AG04449 (cell line): Measurements from ENCODE around the gene UNC5B.

ENCODE experiments used
- CTCF ChIA-PET: fragments of 350-600 bp; formaldehyde crosslinking; extraction: SDS; loops from one replicate; lab custom pipeline; 2021; ENCODE audit warnings: antibody characterized with exemption; lab: Yijun Ruan, JAX
- POLR2A ChIA-PET: fragments of 400-600, 350-600 bp; formaldehyde crosslinking; extraction: SDS; loops from one replicate; lab custom pipeline; 2020; ENCODE audit warnings: antibody characterized with exemption, inconsistent platforms; lab: Yijun Ruan, JAX
- DNase-seq: peaks from one replicate; pipeline ENCODE4 v3.0.0-alpha.2; 2010; ENCODE audit warnings: low read depth, low spot score
- H3K4me3 ChIP-seq: 2 replicates; pipeline ENCODE4 v1.5.1; 2011; ENCODE audit warnings: low read depth, mild to moderate bottlenecking, control low read depth, low read length
- CTCF ChIP-seq: IDR thresholded peaks from one replicate; pipeline ENCODE4 v1.5.1; 2011; ENCODE audit warnings: mild to moderate bottlenecking, moderate library complexity, low read length, control low read depth, inconsistent platforms; ENCODE audit not compliant: insufficient read depth; ENCODE audit errors: missing control alignments

UNC5B gene

DNA sequence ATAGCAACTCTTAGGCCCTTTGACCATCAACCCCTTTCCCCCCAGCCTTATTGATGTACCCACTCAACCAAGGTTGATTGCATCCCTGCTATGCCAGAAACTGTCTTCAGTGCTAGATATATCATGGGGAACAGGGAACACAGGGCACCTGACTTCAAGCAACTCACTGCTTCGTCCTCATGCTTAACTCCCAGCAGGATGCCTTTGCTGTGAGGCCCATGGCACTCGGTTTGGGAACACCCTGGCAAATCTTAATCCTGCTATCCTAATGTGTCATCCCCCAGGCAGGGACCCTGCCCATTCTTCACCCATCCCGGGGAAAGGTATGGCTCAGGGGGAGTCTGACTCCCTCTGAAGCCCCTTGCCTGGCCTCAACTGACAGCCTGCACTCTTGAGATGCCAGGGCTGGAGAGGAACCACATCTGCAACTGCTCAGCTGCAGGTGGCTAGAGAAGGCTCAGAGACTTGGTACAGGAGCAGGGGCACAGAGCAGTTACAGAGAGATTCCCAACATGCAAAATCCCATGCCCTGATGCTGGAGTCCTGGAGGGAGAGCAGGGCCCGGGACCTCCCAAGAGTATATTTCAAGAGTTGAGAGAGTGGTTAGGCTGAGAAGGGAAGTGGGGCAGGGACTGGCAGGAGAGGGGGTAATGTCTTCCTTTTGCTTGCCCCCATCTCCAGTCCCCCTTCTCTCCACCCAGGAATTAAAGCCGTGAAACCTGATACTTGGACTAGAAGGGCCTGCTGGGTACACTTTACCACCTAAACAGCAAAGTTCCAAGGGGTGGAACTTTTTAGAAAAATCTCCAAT is 2.4 kb upstream of the UNC5B start:
- POLR2A ChIA-PET = no interaction called here
- no peak overlapping the region for H3K4me3 ChIP-seq
- no peak for DNase-seq
- CTCF ChIA-PET = interaction anchor here (0.6 to 4.1 kb wide), 32 partner anchors 8 to 449 kb away, joined by 3 to 28 read pairs (median 4); no protein-coding TSS in a partner anchor
- TF ChIP-seq CTCF = no peak

DNA sequence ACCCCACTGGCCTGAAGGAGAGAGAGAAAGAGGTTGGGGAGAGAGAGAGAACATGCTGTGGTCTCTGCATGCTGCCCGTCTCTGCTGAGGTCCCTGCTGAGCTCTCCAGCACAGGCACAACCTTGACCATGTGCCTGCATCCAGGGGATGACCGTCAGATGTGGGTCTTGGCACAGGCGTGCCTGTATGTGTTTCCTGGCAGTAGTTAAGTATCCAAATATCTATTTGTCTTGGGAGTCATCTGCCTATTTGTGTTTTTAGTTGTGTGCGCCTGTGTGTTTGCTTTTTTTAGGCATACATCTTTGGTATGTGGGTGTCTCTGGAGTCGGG is 1.9 kb upstream of the UNC5B start:
- ChIA-PET CTCF (interaction anchor here (0.6 to 4.1 kb wide), 9 partner anchors 11 to 285 kb away, joined by 3 to 22 read pairs (median 3); no protein-coding TSS in a partner anchor), POLR2A (no interaction called here)
- H3K4me3 ChIP-seq = no peak overlapping the region
- DNase-seq = no peak
- TF ChIP-seq CTCF = no peak

GRCh38 chr10:71211053-71211452 is 1.3 kb upstream of the UNC5B start:
- no peak overlapping the region for H3K4me3 ChIP-seq
- TF ChIP-seq CTCF = no peak
- ChIA-PET POLR2A (no interaction called here), CTCF (interaction anchor here (1.0 to 4.1 kb wide), 8 partner anchors 9 to 285 kb away, joined by 3 to 22 read pairs (median 4); no protein-coding TSS in a partner anchor)
- no peak for DNase-seq

DNA sequence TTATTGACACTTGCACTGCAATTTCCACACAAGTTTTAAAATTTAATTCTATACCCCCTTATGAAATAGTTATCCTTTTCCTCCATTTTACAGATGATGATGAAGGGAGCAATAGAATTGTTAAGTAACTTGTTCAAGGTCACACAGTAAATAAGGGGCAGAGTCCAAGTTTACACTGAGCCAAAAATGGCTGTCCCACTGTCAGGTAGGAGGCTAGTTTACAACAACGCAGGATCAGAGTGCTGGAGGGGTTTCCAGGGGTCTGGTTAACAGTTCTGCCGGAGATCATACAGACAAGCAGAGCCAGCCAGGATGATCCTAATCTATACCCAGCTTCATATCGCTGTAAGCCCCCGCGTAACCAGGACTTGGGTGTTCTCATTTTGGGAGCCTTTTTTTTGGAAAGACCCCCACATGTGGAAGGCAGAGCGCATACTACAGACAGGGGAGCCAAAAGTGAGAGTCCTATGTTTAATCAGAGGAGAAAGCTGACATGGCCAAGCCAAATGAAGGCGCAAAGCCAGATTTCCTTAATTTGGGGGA is 524 bp upstream of the UNC5B start:
- ChIA-PET CTCF (interaction anchor here (0.7 to 4.1 kb wide), 11 partner anchors 10 to 309 kb away, joined by 3 to 22 read pairs (median 3); no protein-coding TSS in a partner anchor), POLR2A (interaction anchor here (0.6 to 1.7 kb wide), 5 partner anchors 22 to 48 kb away, joined by 3 to 10 read pairs (median 4); no protein-coding TSS in a partner anchor)
- peak overlapping the region; percentile 73 for H3K4me3 ChIP-seq
- TF ChIP-seq CTCF = no peak
- DNase-seq = no peak

DNA sequence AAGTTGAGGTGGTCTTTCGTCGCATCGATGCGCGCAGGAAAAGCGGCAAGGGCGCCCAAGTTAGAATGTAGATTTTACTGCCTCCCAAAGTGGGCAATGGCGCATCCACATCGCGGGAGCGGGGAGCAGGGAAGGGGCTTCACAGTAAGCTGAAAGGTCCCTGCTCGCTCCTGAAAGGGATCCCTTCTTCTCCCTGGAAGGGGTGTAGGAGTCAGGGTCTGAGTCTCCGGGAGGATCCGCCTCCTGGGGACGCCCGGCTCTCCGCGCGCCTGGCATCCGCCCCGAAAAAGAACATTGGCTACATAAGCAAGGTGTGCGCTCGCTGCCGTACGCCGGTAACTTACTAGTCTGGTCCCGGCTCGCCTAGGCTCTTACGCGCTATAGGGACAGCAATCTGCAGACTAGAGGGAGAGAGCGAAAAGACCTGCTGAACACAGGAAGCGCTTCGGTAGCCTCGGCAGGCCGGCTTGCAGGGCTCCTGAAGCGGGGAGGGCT is 804 bp downstream of the UNC5B start:
- ChIA-PET POLR2A (interaction anchor here (1.5 to 1.7 kb wide), 2 partner anchors 28 to 47 kb away, joined by 5 to 10 read pairs; no protein-coding TSS in a partner anchor), CTCF (interaction anchor here (0.9 to 4.1 kb wide), 9 partner anchors 8 to 454 kb away, joined by 3 to 22 read pairs (median 3); no protein-coding TSS in a partner anchor)
- peak overlapping the region; percentile 73 for H3K4me3 ChIP-seq
- TF ChIP-seq CTCF = no peak
- peak; percentile 56 for DNase-seq
